ENCODE measurements around the gene AP1AR.

- TF ChIP-seq, protein P1, sequence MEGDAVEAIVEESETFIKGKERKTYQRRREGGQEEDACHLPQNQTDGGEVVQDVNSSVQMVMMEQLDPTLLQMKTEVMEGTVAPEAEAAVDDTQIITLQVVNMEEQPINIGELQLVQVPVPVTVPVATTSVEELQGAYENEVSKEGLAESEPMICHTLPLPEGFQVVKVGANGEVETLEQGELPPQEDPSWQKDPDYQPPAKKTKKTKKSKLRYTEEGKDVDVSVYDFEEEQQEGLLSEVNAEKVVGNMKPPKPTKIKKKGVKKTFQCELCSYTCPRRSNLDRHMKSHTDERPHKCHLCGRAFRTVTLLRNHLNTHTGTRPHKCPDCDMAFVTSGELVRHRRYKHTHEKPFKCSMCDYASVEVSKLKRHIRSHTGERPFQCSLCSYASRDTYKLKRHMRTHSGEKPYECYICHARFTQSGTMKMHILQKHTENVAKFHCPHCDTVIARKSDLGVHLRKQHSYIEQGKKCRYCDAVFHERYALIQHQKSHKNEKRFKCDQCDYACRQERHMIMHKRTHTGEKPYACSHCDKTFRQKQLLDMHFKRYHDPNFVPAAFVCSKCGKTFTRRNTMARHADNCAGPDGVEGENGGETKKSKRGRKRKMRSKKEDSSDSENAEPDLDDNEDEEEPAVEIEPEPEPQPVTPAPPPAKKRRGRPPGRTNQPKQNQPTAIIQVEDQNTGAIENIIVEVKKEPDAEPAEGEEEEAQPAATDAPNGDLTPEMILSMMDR (IDR thresholded peaks at IDR 0.05; ENCODE audit: control extremely low read depth in 1 of 3, insufficient read depth in 1 of 3, low read depth in 1 of 3, low read length in 3 of 3): no peak
- TF ChIP-seq SIX5 (IDR thresholded peaks at IDR 0.05; ENCODE audit: low read depth, low read length): no peak
- no peak for TF ChIP-seq RAD21 (IDR thresholded peaks at IDR 0.05 in 1 of 2, conservative IDR thresholded peaks at IDR 0.05 in 1 of 2; ENCODE audit: low read depth in 2 of 2, low read length in 2 of 2)
- no peak for TF ChIP-seq SP1 (IDR thresholded peaks at IDR 0.05; ENCODE audit: low read depth, low read length)
- TF ChIP-seq ATF3 (IDR thresholded peaks at IDR 0.05; ENCODE audit: insufficient read depth, low read depth, low read length): no peak
- no peak for TF ChIP-seq EZH2 (IDR thresholded peaks at IDR 0.05; ENCODE audit: low read depth, low read length, severe bottlenecking)
Measured at GRCh38 chr4:112185740-112186670, 45.6 kb upstream of the AP1AR start.
